ENCODE measurements around the gene TEX14. TPM values are rescaled to one million over a fixed set of nuclear protein-coding genes. Genes with fewer than 3 reads are reported as not detected.

Gene TEX14
- total and polyA plus RNA-seq, 4 donors, result 0.16 to 0.24 (median 0.18) TPM; not detected in 1

DNA sequence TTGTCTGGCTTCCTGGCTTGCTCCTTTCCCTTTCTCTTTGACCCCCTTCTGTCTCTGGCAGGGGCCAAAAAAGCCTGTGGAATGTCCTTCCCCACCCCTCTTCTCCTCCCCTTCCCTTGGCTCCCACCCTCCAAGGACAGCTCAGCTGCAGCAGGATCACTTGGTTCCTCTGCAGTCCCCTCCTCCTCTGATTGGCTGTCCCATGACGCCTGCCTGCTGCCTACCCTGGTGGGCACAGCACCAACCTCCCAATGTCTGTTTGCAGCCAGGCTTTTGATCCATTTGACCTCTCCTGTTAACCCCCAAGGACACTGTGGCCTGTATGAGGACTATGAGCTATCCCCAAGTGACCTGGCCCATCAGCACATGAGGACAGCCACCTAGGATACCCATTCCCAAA is 162.6 kb downstream of the TEX14 start:
- H3K27ac ChIP-seq (ENCODE audit: low read depth in 1 of 2, low read length in 2 of 2), result no peak overlapping the region
- H3K27me3 ChIP-seq (ENCODE audit: control insufficient read depth in 1 of 2, insufficient read depth in 2 of 2, low read length in 1 of 2), result no peaks in the 10 kb centered on the region
- ATAC-seq (ENCODE audit: low FRiP score) (no peak), DNase-seq (no peak)
- H3K9me3 ChIP-seq (ENCODE audit: control insufficient read depth, low read length), result no peaks in the 10 kb centered on the region
- intact Hi-C loops (cut with DNase I), result loop anchor here in 1 of 2 donors (5.0 kb wide), 1 partner anchor 48 kb away; no protein-coding TSS in a partner anchor
- no peak overlapping the region for H3K4me3 ChIP-seq (ENCODE audit: low read length in 2 of 2)
- 38 to 49% methylated on average over 1 of the region's 1 CpG for WGBS, 2 donors
- no peaks in the 10 kb centered on the region for H3K36me3 ChIP-seq (ENCODE audit: control insufficient read depth in 1 of 2, insufficient read depth in 2 of 2, low read length in 1 of 2)
- H3K4me1 ChIP-seq (ENCODE audit: control insufficient read depth in 1 of 2, insufficient read depth in 2 of 2, low read length in 2 of 2), result no peaks in the 10 kb centered on the region

DNA sequence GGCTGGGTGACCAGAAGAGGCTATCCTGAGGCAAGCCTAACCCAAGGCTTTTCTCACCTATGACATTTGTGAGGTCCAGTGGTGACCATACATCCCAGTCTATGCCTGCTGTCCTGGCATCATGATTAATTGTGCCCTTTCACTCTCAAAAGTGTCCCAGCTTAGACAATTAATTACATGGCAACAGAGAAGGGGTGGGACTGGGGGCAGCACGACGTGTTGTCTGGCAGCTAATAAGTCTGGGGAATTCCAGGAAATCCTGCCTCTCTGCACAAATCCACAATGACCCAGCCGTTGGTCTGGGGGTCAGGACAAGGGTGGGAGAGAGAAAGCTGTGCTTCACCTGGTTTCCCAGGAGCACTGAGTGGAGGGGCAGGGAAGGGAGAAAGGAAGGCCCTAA is 163.4 kb downstream of the TEX14 start:
- H3K4me3 ChIP-seq (ENCODE audit: low read length in 2 of 2), result no peak overlapping the region
- DNase-seq (no peak), ATAC-seq (ENCODE audit: low FRiP score) (no peak)
- no peaks in the 10 kb centered on the region for H3K4me1 ChIP-seq (ENCODE audit: control insufficient read depth in 1 of 2, insufficient read depth in 2 of 2, low read length in 2 of 2)
- WGBS, 2 donors, result 25 to 30% methylated on average over 3 of the region's 3 CpGs
- no peaks in the 10 kb centered on the region for H3K36me3 ChIP-seq (ENCODE audit: control insufficient read depth in 1 of 2, insufficient read depth in 2 of 2, low read length in 1 of 2)
- no peak overlapping the region for H3K27ac ChIP-seq (ENCODE audit: low read depth in 1 of 2, low read length in 2 of 2)
- H3K9me3 ChIP-seq (ENCODE audit: control insufficient read depth, low read length), result no peaks in the 10 kb centered on the region
- intact Hi-C loops (cut with DNase I), result loop anchor here in 1 of 2 donors (5.0 kb wide), 1 partner anchor 49 kb away; no protein-coding TSS in a partner anchor
- no peaks in the 10 kb centered on the region for H3K27me3 ChIP-seq (ENCODE audit: control insufficient read depth in 1 of 2, insufficient read depth in 2 of 2, low read length in 1 of 2)

DNA sequence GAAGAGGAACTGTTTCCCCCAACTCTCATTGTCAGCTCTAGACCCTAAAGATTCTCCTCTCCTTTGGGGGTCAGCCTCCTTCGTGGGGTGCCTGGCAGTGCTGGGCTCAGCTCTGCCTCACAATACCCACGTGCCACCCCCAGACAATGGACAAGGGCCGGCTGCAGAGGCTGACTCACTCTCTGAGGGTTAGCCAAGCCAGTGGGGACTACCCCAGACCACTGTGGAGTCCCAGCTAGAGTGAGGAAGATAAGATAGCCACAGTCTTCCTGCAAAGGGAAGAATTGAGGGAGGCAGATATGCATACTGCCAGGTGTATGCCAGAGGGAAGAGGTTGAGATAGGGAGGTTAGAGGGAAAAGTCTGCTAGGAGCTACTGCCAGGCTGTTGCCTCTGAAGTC is 163.9 kb downstream of the TEX14 start:
- Histone ChIP-seq H3K4me1 (ENCODE audit: control insufficient read depth in 1 of 2, insufficient read depth in 2 of 2, low read length in 2 of 2) (no peaks in the 10 kb centered on the region), H3K27me3 (ENCODE audit: control insufficient read depth in 1 of 2, insufficient read depth in 2 of 2, low read length in 1 of 2) (no peaks in the 10 kb centered on the region), H3K4me3 (ENCODE audit: low read length in 2 of 2) (no peak overlapping the region), H3K36me3 (ENCODE audit: control insufficient read depth in 1 of 2, insufficient read depth in 2 of 2, low read length in 1 of 2) (no peaks in the 10 kb centered on the region), H3K27ac (ENCODE audit: low read depth in 1 of 2, low read length in 2 of 2) (no peak overlapping the region), H3K9me3 (ENCODE audit: control insufficient read depth, low read length) (no peaks in the 10 kb centered on the region)
- intact Hi-C loops (cut with DNase I), result loop anchor here in 1 of 2 donors (5.0 kb wide), 1 partner anchor 49 kb away; no protein-coding TSS in a partner anchor
- WGBS, 2 donors, result 40% methylated on average over 3 of the region's 3 CpGs
- DNase-seq, result no peak
- ATAC-seq (ENCODE audit: low FRiP score), result peak; percentile 12

DNA sequence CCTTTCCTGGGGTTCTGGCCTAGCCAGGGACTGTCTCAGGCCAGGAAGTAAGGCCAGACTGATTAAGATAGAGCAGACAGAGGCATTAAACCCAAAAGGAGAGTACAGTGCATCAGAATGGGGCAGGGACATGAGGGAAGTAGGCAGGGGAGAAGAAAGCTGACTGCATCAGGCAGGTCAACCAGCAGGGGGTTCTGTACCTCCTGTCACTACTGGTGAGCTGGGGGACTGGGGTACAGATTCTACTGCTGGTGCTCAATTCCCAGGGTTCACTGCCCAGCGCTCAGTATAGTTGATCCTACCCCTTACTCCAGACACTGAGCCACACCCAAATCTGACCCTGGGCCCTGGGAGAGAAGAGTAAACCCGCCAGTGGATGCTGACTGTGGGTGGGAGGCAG is 164.5 kb downstream of the TEX14 start:
- 92 to 96% methylated on average over 2 of the region's 2 CpGs for WGBS, 2 donors
- Histone ChIP-seq H3K36me3 (ENCODE audit: control insufficient read depth in 1 of 2, insufficient read depth in 2 of 2, low read length in 1 of 2) (no peaks in the 10 kb centered on the region), H3K27ac (ENCODE audit: low read depth in 1 of 2, low read length in 2 of 2) (peak overlapping the region in 1 of 2 donors; percentile 25), H3K4me3 (ENCODE audit: low read length in 2 of 2) (no peak overlapping the region), H3K9me3 (ENCODE audit: control insufficient read depth, low read length) (no peaks in the 10 kb centered on the region), H3K27me3 (ENCODE audit: control insufficient read depth in 1 of 2, insufficient read depth in 2 of 2, low read length in 1 of 2) (no peaks in the 10 kb centered on the region), H3K4me1 (ENCODE audit: control insufficient read depth in 1 of 2, insufficient read depth in 2 of 2, low read length in 2 of 2) (no peaks in the 10 kb centered on the region)
- no peak for ATAC-seq (ENCODE audit: low FRiP score)
- intact Hi-C loops (cut with DNase I), result loop anchor here in 1 of 2 donors (5.0 kb wide), 1 partner anchor 50 kb away; no protein-coding TSS in a partner anchor
- DNase-seq, result no peak

DNA sequence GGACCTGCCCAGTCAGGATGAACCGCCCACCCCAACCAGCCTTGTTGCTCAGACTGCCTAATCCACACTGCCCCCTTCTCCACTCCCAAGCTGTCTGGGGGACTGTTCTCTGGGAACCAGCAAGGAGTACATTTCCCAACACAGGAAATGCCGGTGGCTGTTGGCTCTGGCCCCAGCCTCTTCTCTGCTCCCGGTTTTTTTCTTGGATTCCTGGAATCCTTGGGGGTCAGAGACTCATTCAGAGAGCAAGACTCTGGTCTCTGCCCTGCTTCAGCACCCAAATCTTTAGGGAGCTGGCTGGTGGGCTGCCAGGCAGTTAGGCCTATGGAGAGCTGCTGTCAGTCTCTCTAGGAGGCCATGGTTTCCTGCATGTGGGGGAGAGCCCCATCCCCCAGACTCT is 166.6 kb downstream of the TEX14 start:
- H3K9me3 ChIP-seq (ENCODE audit: control insufficient read depth, low read length), result no peaks in the 10 kb centered on the region
- intact Hi-C loops (cut with DNase I), result loop anchor here in 1 of 2 donors (5.0 kb wide), 1 partner anchor 52 kb away; no protein-coding TSS in a partner anchor
- H3K36me3 ChIP-seq (ENCODE audit: control insufficient read depth in 1 of 2, insufficient read depth in 2 of 2, low read length in 1 of 2), result no peaks in the 10 kb centered on the region
- ATAC-seq (ENCODE audit: low FRiP score), result peak; percentile 75
- no peak overlapping the region for H3K4me3 ChIP-seq (ENCODE audit: low read length in 2 of 2)
- H3K27me3 ChIP-seq (ENCODE audit: control insufficient read depth in 1 of 2, insufficient read depth in 2 of 2, low read length in 1 of 2), result no peaks in the 10 kb centered on the region
- H3K27ac ChIP-seq (ENCODE audit: low read depth in 1 of 2, low read length in 2 of 2), result peak overlapping the region in 1 of 2 donors; percentile 62
- 30 to 31% methylated on average over 3 of the region's 3 CpGs for WGBS, 2 donors
- DNase-seq, result peak; percentile 85 to 89
- H3K4me1 ChIP-seq (ENCODE audit: control insufficient read depth in 1 of 2, insufficient read depth in 2 of 2, low read length in 2 of 2), result no peaks in the 10 kb centered on the region

DNA sequence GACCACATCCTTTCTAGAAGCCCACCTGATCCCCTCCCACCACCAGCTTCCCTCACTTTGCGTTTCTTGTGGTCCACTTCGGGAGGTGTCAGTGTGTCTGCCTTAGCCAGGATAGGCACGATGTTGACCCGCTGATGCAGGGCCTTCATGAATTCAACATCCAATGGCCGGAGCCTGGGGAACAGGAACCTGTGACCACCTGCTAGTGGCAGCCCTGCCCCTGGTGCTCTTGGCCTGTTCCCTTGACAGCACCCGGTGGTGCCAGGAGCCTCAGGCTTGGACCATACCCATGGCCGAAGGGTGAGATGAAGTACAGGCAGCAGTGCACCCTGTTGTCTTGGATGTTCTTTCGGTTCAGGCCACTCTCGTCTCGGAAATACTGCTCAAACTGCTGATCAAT is 170.2 kb downstream of the TEX14 start:
- H3K9me3 ChIP-seq (ENCODE audit: control insufficient read depth, low read length), result no peaks in the 10 kb centered on the region
- intact Hi-C loops (cut with DNase I), result no loop called here
- H3K4me3 ChIP-seq (ENCODE audit: low read length in 2 of 2), result no peak overlapping the region
- H3K27ac ChIP-seq (ENCODE audit: low read depth in 1 of 2, low read length in 2 of 2), result no peak overlapping the region
- no peaks in the 10 kb centered on the region for H3K27me3 ChIP-seq (ENCODE audit: control insufficient read depth in 1 of 2, insufficient read depth in 2 of 2, low read length in 1 of 2)
- ATAC-seq (ENCODE audit: low FRiP score), result no peak
- H3K4me1 ChIP-seq (ENCODE audit: control insufficient read depth in 1 of 2, insufficient read depth in 2 of 2, low read length in 2 of 2), result no peaks in the 10 kb centered on the region
- no peaks in the 10 kb centered on the region for H3K36me3 ChIP-seq (ENCODE audit: control insufficient read depth in 1 of 2, insufficient read depth in 2 of 2, low read length in 1 of 2)
- WGBS, 2 donors, result 92 to 93% methylated on average over 10 of the region's 10 CpGs
- no peak for DNase-seq

DNA sequence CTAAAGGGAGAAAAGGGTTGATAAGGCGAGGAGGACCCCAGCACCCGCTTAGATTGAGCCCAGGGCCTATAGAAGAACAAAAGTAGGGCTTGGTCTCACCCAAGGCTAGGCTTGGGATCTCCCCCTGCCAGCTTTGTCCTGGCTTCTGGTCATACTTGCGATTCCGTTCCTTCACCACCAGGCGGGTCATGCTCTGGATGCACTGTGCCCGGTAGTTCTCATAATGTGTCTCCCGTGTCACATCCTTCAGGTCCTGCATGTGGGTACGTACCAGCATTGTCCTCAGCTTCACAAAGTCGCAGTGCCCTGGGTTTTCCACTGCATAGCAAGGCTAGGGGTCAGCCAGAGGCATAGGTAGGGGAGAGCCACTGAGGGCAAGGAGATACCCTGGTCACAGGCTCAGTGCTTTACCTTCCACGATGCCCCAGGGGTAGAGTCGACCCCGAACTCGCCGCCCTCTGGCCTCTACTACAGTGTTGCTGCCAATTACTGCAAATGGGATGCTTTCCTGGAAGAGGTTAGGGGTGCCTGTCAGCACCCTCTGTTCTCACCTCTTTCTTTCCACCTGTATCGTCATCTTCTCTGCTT is 170.9 kb downstream of the TEX14 start:
- H3K9me3 ChIP-seq (ENCODE audit: control insufficient read depth, low read length), result no peaks in the 10 kb centered on the region
- DNase-seq (no peak), ATAC-seq (ENCODE audit: low FRiP score) (no peak)
- H3K4me3 ChIP-seq (ENCODE audit: low read length in 2 of 2), result no peak overlapping the region
- H3K27ac ChIP-seq (ENCODE audit: low read depth in 1 of 2, low read length in 2 of 2), result no peak overlapping the region
- no peaks in the 10 kb centered on the region for H3K36me3 ChIP-seq (ENCODE audit: control insufficient read depth in 1 of 2, insufficient read depth in 2 of 2, low read length in 1 of 2)
- WGBS, 2 donors, result 74% methylated on average over 15 of the region's 15 CpGs
- no peaks in the 10 kb centered on the region for H3K27me3 ChIP-seq (ENCODE audit: control insufficient read depth in 1 of 2, insufficient read depth in 2 of 2, low read length in 1 of 2)
- intact Hi-C loops (cut with DNase I), result no loop called here
- H3K4me1 ChIP-seq (ENCODE audit: control insufficient read depth in 1 of 2, insufficient read depth in 2 of 2, low read length in 2 of 2), result no peaks in the 10 kb centered on the region

DNA sequence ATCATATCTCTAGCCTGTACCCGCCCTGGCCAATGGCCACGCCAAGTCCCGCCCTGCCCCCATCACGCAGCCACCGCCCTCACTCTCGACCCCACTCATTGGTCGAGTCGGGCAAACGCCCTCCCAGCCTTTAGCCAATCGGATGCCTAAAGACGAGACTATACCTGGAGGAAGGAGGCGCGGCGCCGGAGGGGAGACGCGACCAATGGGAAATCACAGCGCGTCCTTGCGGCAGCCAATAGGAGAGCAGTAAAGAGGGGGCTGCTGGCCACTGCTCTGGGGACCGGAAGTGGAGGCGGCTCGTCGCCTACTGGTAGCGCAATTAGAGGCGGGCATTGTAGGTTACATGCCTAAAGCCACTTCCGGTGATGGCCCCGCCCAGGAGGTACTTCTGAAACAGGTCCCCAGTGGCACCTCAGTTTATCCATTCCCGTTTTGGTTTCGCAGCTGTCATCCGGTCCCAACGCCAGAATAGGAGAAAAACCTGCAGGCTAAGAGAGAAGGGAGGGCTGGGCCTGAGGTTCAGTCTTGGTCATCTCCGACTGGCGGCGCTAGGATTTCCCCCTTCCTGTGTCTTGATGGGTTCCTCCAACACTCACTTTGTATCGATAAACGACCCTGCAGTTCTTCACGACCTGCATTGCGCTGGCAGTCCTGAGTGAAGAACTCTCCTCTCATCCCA is 173.8 kb downstream of the TEX14 start:
- intact Hi-C loops (cut with DNase I), result loop anchor here (1.0 to 10.0 kb wide), 7 partner anchors 69 to 589 kb away; partner anchors contain the start of genes RAD51C (in 2 of the 2), TEX14 (in 2 of the 2) and TRIM37 (in 1 of the 2)
- Histone ChIP-seq H3K4me1 (ENCODE audit: control insufficient read depth in 1 of 2, insufficient read depth in 2 of 2, low read length in 2 of 2) (no peaks in the 10 kb centered on the region), H3K4me3 (ENCODE audit: low read length in 2 of 2) (peak overlapping the region; percentile 55 to 62), H3K9me3 (ENCODE audit: control insufficient read depth, low read length) (no peaks in the 10 kb centered on the region), H3K36me3 (ENCODE audit: control insufficient read depth in 1 of 2, insufficient read depth in 2 of 2, low read length in 1 of 2) (no peaks in the 10 kb centered on the region), H3K27ac (ENCODE audit: low read depth in 1 of 2, low read length in 2 of 2) (peak overlapping the region; percentile 17 to 88), H3K27me3 (ENCODE audit: control insufficient read depth in 1 of 2, insufficient read depth in 2 of 2, low read length in 1 of 2) (no peaks in the 10 kb centered on the region)
- DNase-seq (peak; percentile 100), ATAC-seq (ENCODE audit: low FRiP score) (peak; percentile 95)
- 0% methylated on average over 39 of the region's 39 CpGs for WGBS, 2 donors

All from aorta (tissue), 5 donors.